ENCODE results near the gene ZFP36L1.

GRCh38 chr14:68789821-68790643 lies 2.8 kb downstream of the ZFP36L1 start:
- no peak for TF ChIP-seq POLR2AphosphoS5 (IDR thresholded peaks at IDR 0.05; ENCODE audit: borderline replicate concordance, low read depth, low read length)
- no peak for TF ChIP-seq EZH2 (IDR thresholded peaks at IDR 0.05)

All from SK-N-MC (cell line).